Progenitor cell of endocrine pancreas (in vitro differentiated cells): ENCODE measurements around the gene ASTL. TPM values are rescaled to one million over a fixed set of nuclear protein-coding genes. Genes with fewer than 3 reads are reported as not detected.

Source experiments
- DNase-seq: peaks from one replicate; pipeline ENCODE4 v3.0.0; 2021; ENCODE audit warnings: low spot score; ENCODE audit not compliant: unreplicated experiment
- H3K27ac Mint-ChIP-seq: 2 replicates; pipeline ENCODE4 v1.8.0; 2021; ENCODE audit warnings: mild to moderate bottlenecking, moderate library complexity, mixed read lengths
- H3K27me3 Mint-ChIP-seq: 2 replicates; pipeline ENCODE4 v1.8.0; 2021; ENCODE audit warnings: mixed read lengths
- H3K36me3 Mint-ChIP-seq: 2 replicates; pipeline ENCODE4 v1.8.0; 2022; ENCODE audit warnings: mixed read lengths; ENCODE audit not compliant: insufficient read depth
- H3K4me1 Mint-ChIP-seq: 2 replicates; pipeline ENCODE4 v1.8.0; 2021; ENCODE audit warnings: low read depth, mixed read lengths
- H3K4me3 Mint-ChIP-seq: 2 replicates; pipeline ENCODE4 v1.8.0; 2021; ENCODE audit warnings: low read depth, mild to moderate bottlenecking, moderate library complexity, mixed read lengths
- H3K9me3 Mint-ChIP-seq: 2 replicates; pipeline ENCODE4 v1.8.0; 2021; ENCODE audit warnings: low read depth, mixed read lengths
- CTCF ChIP-seq: fragments of 200-600 bp; sonication (generic); IDR thresholded peaks from one replicate; pipeline ENCODE4 v1.5.0; 2021; ENCODE audit warnings: antibody characterized with exemption, mild to moderate bottlenecking; ENCODE audit not compliant: unreplicated experiment
- total RNA-seq: library from RNA; stranded (reverse); gene quantifications from 2 replicates; pipeline ENCODE4 v1.2.1, GENCODE V29; 2021

ASTL gene
- total RNA-seq, 1 donor from 2014 or later, result 0.29 TPM

DNA sequence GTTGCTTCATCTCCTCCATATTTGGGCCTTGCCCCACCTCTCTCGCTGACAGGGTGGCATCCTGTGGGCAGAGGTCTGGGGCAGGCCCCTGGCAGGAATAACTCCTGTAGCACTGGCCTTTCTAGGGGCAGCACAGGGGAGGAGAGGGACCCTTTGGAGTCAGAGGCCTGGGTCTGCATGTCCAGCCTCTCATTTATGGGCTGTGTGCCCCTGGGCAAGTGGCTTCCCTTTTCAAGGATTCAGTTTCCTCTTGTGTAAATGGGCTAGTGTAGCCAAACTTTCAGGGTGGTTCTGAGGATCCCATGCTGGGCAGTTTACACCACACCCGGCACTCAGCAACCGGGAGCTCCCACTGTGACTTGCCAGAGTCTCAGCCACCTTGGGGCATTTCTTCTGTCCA is 45.4 kb downstream of the ASTL start:
- H3K4me1 Mint-ChIP-seq, result peaks cover 6% of the 10 kb centered on the region
- H3K36me3 Mint-ChIP-seq, result no peaks in the 10 kb centered on the region
- no peak overlapping the region for H3K27ac Mint-ChIP-seq
- DNase-seq, result no peak
- no peak for TF ChIP-seq CTCF
- H3K27me3 Mint-ChIP-seq, result no peaks in the 10 kb centered on the region
- peaks cover 5% of the 10 kb centered on the region for H3K9me3 Mint-ChIP-seq
- no peak overlapping the region for H3K4me3 Mint-ChIP-seq

DNA sequence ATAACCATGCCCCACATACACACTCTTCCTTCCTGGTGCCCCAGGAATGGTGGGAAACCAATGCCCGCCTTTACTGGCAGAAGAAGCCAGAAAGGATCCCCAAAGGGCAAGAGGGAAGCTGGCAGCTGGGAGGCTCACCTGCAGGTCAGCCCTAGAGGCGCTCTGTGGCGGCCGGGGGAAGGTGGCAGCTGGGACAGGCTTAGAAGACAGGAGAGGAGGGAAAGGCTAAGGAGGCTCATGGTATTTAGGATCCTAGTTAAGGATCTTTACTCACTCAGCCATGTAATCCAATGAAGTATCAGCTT is 45.8 kb downstream of the ASTL start:
- peak; percentile 5 for DNase-seq
- Mint-ChIP-seq H3K4me1 (peaks cover 6% of the 10 kb centered on the region), H3K27ac (no peak overlapping the region), H3K4me3 (no peak overlapping the region), H3K36me3 (no peaks in the 10 kb centered on the region), H3K27me3 (no peaks in the 10 kb centered on the region), H3K9me3 (peaks cover 5% of the 10 kb centered on the region)
- no peak for TF ChIP-seq CTCF

GRCh38 chr2:96091711-96092572 is 46.4 kb downstream of the ASTL start:
- TF ChIP-seq CTCF, result no peak
- H3K9me3 Mint-ChIP-seq, result no peaks in the 10 kb centered on the region
- H3K36me3 Mint-ChIP-seq, result no peaks in the 10 kb centered on the region
- H3K27ac Mint-ChIP-seq, result no peak overlapping the region
- peaks cover 6% of the 10 kb centered on the region for H3K4me1 Mint-ChIP-seq
- H3K4me3 Mint-ChIP-seq, result no peak overlapping the region
- DNase-seq, result peak; percentile 5
- no peaks in the 10 kb centered on the region for H3K27me3 Mint-ChIP-seq

- TF ChIP-seq CTCF, result no peak
- peaks cover 6% of the 10 kb centered on the region for H3K4me1 Mint-ChIP-seq
- H3K36me3 Mint-ChIP-seq, result no peaks in the 10 kb centered on the region
- H3K4me3 Mint-ChIP-seq, result no peak overlapping the region
- H3K27ac Mint-ChIP-seq, result no peak overlapping the region
- peak; percentile 6 for DNase-seq
- no peaks in the 10 kb centered on the region for H3K27me3 Mint-ChIP-seq
- H3K9me3 Mint-ChIP-seq, result no peaks in the 10 kb centered on the region
These were observed 47.1 kb downstream of the ASTL start for GRCh38 chr2:96091141-96091710.

GRCh38 chr2:96090196-96090926 is 47.9 kb downstream of the ASTL start:
- peak; percentile 6 for DNase-seq
- no peaks in the 10 kb centered on the region for H3K27me3 Mint-ChIP-seq
- H3K9me3 Mint-ChIP-seq, result no peaks in the 10 kb centered on the region
- no peaks in the 10 kb centered on the region for H3K36me3 Mint-ChIP-seq
- no peak for TF ChIP-seq CTCF
- no peak overlapping the region for H3K4me3 Mint-ChIP-seq
- H3K27ac Mint-ChIP-seq, result no peak overlapping the region
- H3K4me1 Mint-ChIP-seq, result peaks cover 6% of the 10 kb centered on the region
